ENCODE data around the gene CDKAL1.

GRCh38 chr6:20819774-20820400, 285.6 kb downstream of the CDKAL1 start:
- TF ChIP-seq EZH2 (optimal IDR thresholded peaks at IDR 0.05; ENCODE audit: low read depth, low read length) (no peak), EZH2phosphoT487 (IDR thresholded peaks at IDR 0.05; ENCODE audit: low read length) (no peak)
